ENCODE results near the gene USP6NL. TPM values are rescaled to one million over a fixed set of nuclear protein-coding genes. Genes with fewer than 3 reads are reported as not detected.

USP6NL gene
- total RNA-seq, 1 experiment from 2014 or later, result 38.7 TPM

- Histone ChIP-seq H3K36me3 (ENCODE audit: insufficient read depth, low read length, poor library complexity, severe bottlenecking) (no peaks in the 10 kb centered on the region), H3K9me3 (ENCODE audit: low read depth, low read length, poor library complexity, severe bottlenecking) (no peaks in the 10 kb centered on the region), H3K27ac (ENCODE audit: low read depth, low read length, poor library complexity, severe bottlenecking) (no peak overlapping the region), H3K27me3 (replicated peaks; ENCODE audit: insufficient read depth, low read depth, low read length, poor library complexity) (no peaks in the 10 kb centered on the region), H3K4me1 (ENCODE audit: insufficient read depth, low read length, poor library complexity, severe bottlenecking) (peaks cover 29% of the 10 kb centered on the region), H3K4me3 (ENCODE audit: low read depth, low read length, poor library complexity, severe bottlenecking) (no peak overlapping the region)
- no peak for DNase-seq (ENCODE audit: low spot score)
- TF ChIP-seq EZH2 (IDR thresholded peaks at IDR 0.05; ENCODE audit: borderline replicate concordance, low read depth, low read length, poor library complexity, severe bottlenecking), result no peak
- TF ChIP-seq CTCF (conservative IDR thresholded peaks at IDR 0.05; ENCODE audit: low read depth, low read length), result no peak
- CTCF ChIA-PET, result no interaction called here
- POLR2A ChIA-PET (ENCODE audit: low non-redundant PET), result no interaction called here
- no TSS peak for BruUV-seq (replicated peaks)
- intact Hi-C loops (cut with micrococcal nuclease; ENCODE audit: unreplicated experiment), result no loop called here
Measured at GRCh38 chr10:11505639-11506038, 105.8 kb downstream of the USP6NL start.

DNA sequence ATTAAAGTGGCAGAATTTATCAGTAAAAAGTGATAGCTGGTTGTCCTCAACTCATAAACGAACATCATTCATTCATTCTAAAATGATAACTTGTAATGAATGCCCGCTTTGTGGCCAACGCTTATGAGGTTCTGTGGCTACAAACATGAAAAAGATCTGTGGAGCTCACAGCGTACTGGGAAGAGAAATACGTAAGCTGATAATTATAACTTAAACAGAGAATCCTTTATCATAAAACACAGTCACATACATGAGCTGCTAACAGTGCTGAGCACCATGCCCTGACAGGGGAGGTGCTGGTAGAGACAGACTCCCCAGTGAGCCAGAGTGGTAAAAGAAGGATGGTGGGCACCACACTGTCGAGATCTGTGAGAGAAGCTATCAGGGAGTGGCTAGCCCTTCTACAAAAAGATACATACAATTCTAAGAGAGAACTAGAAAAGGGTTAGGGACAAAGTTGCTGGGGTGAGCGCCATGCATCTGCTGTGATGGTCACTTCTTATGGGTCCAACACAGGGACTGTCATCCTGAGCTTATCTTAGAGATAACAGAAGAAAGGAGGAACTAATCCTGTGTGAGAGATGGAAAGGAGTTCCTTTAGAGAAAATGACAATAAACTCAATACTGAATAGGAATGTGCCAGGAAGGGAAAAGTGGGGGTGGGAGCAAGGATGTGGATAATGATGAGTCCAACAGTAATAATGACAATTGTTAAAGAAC is 106.7 kb downstream of the USP6NL start:
- intact Hi-C loops (cut with micrococcal nuclease; ENCODE audit: unreplicated experiment), result no loop called here
- Histone ChIP-seq H3K27me3 (replicated peaks; ENCODE audit: insufficient read depth, low read depth, low read length, poor library complexity) (no peaks in the 10 kb centered on the region), H3K4me3 (ENCODE audit: low read depth, low read length, poor library complexity, severe bottlenecking) (no peak overlapping the region), H3K27ac (ENCODE audit: low read depth, low read length, poor library complexity, severe bottlenecking) (no peak overlapping the region), H3K36me3 (ENCODE audit: insufficient read depth, low read length, poor library complexity, severe bottlenecking) (no peaks in the 10 kb centered on the region), H3K9me3 (ENCODE audit: low read depth, low read length, poor library complexity, severe bottlenecking) (no peaks in the 10 kb centered on the region), H3K4me1 (ENCODE audit: insufficient read depth, low read length, poor library complexity, severe bottlenecking) (peaks cover 20% of the 10 kb centered on the region)
- POLR2A ChIA-PET (ENCODE audit: low non-redundant PET), result no interaction called here
- TF ChIP-seq EZH2 (IDR thresholded peaks at IDR 0.05; ENCODE audit: borderline replicate concordance, low read depth, low read length, poor library complexity, severe bottlenecking), result no peak
- no peak for TF ChIP-seq CTCF (conservative IDR thresholded peaks at IDR 0.05; ENCODE audit: low read depth, low read length)
- no TSS peak for BruUV-seq (replicated peaks)
- no peak for DNase-seq (ENCODE audit: low spot score)
- CTCF ChIA-PET, result no interaction called here

DNA sequence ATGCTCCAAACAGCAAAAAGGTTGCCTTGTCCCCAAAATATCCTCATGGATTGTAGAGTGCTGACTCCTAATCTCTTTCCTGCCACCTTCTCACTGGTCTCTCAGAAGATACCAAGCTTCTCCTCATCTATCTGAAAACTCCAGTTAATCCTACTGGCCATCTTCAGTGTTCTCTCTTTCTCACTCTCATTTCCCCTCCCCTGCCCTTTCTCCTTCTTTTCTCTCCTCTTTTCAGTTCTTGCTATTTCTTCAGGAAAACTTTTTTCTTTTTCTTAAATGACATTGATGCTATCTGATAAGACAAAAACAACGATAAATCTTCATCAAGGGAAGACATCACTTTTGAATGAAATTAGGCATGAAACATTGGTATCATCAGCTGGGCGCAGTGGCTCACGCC is 109.8 kb downstream of the USP6NL start:
- ChIA-PET POLR2A (ENCODE audit: low non-redundant PET) (no interaction called here), CTCF (no interaction called here)
- Histone ChIP-seq H3K9me3 (ENCODE audit: low read depth, low read length, poor library complexity, severe bottlenecking) (no peaks in the 10 kb centered on the region), H3K27me3 (replicated peaks; ENCODE audit: insufficient read depth, low read depth, low read length, poor library complexity) (no peaks in the 10 kb centered on the region), H3K4me3 (ENCODE audit: low read depth, low read length, poor library complexity, severe bottlenecking) (no peak overlapping the region), H3K36me3 (ENCODE audit: insufficient read depth, low read length, poor library complexity, severe bottlenecking) (no peaks in the 10 kb centered on the region), H3K4me1 (ENCODE audit: insufficient read depth, low read length, poor library complexity, severe bottlenecking) (no peaks in the 10 kb centered on the region), H3K27ac (ENCODE audit: low read depth, low read length, poor library complexity, severe bottlenecking) (no peak overlapping the region)
- no peak for DNase-seq (ENCODE audit: low spot score)
- intact Hi-C loops (cut with micrococcal nuclease; ENCODE audit: unreplicated experiment), result no loop called here
- BruUV-seq (replicated peaks), result no TSS peak
- no peak for TF ChIP-seq EZH2 (IDR thresholded peaks at IDR 0.05; ENCODE audit: borderline replicate concordance, low read depth, low read length, poor library complexity, severe bottlenecking)
- TF ChIP-seq CTCF (conservative IDR thresholded peaks at IDR 0.05; ENCODE audit: low read depth, low read length), result no peak

Measured in A673 (cell line).